GM12872 (cell line): ENCODE data around the gene CCDC91.

Experiments
- CTCF ChIP-seq: IDR thresholded peaks from 3 replicates; pipeline ENCODE4 v1.5.1; 2011; ENCODE audit warnings: low read depth, mild to moderate bottlenecking, low read length, moderate library complexity; ENCODE audit not compliant: insufficient read depth

CCDC91 gene

DNA sequence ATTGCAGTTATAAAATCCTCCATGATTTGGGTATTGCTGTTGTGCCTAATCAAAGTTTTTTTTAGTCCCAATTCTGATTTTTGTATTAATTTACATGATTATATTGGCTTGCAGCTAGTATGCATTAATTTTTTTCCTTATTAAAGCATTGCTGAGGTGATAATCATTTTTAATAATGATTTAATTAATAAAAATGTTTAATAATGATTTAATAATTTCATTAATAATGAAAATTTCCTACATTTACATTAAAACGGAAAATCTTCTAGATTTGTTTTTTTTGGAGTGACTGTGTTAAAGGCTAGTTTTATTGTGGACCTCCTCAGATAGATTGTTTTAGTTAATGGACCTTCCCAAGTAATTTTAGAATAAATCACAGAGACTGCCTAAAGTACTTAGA is 79.6 kb downstream of the CCDC91 start:
- no peak for TF ChIP-seq CTCF

DNA sequence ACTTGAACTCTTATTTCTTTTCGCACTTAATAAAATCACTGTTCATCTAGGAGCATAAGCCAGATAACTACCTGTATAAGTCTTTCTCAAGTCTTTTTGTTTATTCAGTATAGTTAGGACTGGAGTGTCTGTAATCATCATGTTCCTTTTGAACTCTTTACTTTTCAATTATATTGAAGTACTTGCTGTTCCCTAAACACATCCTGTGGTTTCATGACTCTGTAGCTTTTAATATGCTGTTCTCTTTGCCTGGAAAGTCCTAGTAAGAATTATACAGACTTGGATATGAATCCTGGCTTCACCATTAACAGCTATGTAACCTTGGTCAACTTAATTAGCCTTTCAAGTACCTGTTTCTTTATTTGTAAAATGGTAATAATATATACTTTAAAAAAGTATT is 88.2 kb downstream of the CCDC91 start:
- no peak for TF ChIP-seq CTCF

DNA sequence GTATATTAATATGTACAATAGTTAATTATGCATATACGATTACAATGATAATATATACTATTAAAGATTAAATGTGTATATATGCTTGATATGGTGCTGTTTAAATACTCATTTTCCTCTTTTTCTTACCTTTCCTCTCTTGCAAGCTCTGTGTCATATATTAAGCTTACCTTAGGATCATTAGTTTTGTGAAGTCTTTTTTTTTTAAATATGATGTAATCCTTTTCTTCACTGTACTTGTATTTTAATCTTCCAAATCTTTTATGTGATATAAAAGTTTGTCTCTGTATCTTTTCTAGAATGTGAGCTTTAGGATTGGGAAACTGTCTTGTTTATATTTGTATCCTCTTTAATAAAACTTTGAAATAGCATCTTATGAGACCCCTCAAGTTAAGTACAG is 88.7 kb downstream of the CCDC91 start:
- TF ChIP-seq CTCF: no peak

GRCh38 chr12:28286352-28286751 is 96.1 kb downstream of the CCDC91 start:
- no peak for TF ChIP-seq CTCF

DNA sequence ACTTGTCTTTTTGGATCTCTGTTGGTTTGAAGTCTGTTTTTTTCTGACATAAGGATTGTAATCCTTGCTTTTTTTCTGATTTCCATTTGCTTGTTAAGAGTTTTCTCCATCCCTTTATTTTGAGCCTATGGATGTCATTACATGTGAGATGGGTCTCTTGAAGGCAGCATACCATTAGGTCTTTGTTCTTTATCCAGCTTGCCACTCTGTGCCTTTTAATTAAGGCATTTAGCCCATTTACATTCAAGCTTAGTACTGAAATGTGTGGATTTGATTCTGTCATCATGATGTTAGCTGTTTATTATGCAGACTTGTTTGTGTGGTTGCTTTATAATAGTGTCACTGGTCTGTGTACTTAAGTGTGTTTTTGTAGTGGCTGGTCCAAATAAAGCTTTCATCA is 100.0 kb downstream of the CCDC91 start:
- no peak for TF ChIP-seq CTCF

GRCh38 chr12:28292699-28293098 is 102.4 kb downstream of the CCDC91 start:
- no peak for TF ChIP-seq CTCF

DNA sequence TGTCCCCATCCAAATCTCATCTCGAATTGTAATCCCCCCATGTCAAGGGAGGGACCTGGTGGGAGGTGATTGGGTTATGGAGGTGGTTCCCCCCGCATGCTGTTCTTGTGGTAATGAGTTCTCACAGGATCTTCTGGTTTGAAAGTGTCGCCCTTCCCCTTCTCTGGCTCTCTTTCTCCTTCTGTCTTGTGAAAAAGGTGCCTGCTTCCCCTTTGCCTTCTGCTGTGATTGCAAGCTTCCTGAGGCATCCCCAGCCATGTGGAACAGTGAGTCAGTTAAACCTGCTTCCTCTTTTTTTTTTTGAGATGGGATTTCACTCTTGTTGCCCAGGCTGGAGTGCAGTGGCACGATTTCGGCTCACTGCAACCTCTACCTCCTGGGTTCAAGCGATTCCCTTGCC is 104.0 kb downstream of the CCDC91 start:
- no peak for TF ChIP-seq CTCF

DNA sequence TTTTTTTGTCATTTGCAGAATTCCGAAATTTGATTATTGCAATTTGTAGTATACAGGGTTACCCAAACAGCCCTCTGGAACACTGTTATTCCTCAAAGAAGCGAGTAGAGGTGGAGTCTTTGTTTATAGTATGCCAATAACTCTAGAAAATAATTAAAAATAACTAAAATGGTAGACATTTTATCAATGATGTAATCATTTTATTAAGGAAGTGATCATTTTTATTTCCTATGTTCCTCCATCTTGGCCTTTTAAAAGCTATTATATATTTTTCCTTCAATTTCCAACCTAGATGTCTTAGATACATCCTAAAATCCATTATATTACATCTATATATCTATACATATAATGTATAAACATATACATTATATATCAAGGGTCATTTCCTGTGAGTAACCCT is 106.0 kb downstream of the CCDC91 start:
- no peak for TF ChIP-seq CTCF
